ENCODE data around the gene GSTA5.
A peak's percentile ranks its signal among the peaks of the same experiment; 100 is the strongest.
"Not testable (repeated sequence)": the region's sequence is repeated elsewhere in the genome, so short reads cannot be mapped to it uniquely, and the experiment has no call there.

The GSTA5 gene

GRCh38 chr6:52840763-52841585 is at the start of gene GSTA5:
Gene GSTA5, minus strand, starts transcription at chr6:52840813.
- no peak for DNase-seq (ENCODE audit: low read depth, low spot score)

GRCh38 chr6:52890018-52890417 is 49.4 kb upstream of the GSTA5 start:
- DNase-seq (ENCODE audit: low read depth, low spot score) = no peak

GRCh38 chr6:52887910-52888524 is 47.4 kb upstream of the GSTA5 start:
- no peak for DNase-seq (ENCODE audit: low read depth, low spot score)

GRCh38 chr6:52881996-52882841 is 41.6 kb upstream of the GSTA5 start:
- DNase-seq (ENCODE audit: low read depth, low spot score) = peak; percentile 32

GRCh38 chr6:52881662-52881995 is 41.0 kb upstream of the GSTA5 start:
- no peak for DNase-seq (ENCODE audit: low read depth, low spot score)

- DNase-seq (ENCODE audit: low read depth, low spot score) = no peak
Measured at GRCh38 chr6:52877786-52878185, 37.2 kb upstream of the GSTA5 start.

GRCh38 chr6:52877168-52877567 is 36.6 kb upstream of the GSTA5 start:
- DNase-seq (ENCODE audit: low read depth, low spot score) = no peak

GRCh38 chr6:52876056-52876787 is 35.6 kb upstream of the GSTA5 start:
- no peak for DNase-seq (ENCODE audit: low read depth, low spot score)

- no peak for DNase-seq (ENCODE audit: low read depth, low spot score)
Measured at GRCh38 chr6:52872031-52872430, 31.4 kb upstream of the GSTA5 start.

GRCh38 chr6:52871621-52872020 is 31.0 kb upstream of the GSTA5 start:
- no peak for DNase-seq (ENCODE audit: low read depth, low spot score)

GRCh38 chr6:52870335-52871091 is 29.9 kb upstream of the GSTA5 start:
- DNase-seq (ENCODE audit: low read depth, low spot score) = not testable (repeated sequence)

GRCh38 chr6:52868899-52869298 is 28.3 kb upstream of the GSTA5 start:
- not testable (repeated sequence) for DNase-seq (ENCODE audit: low read depth, low spot score)

GRCh38 chr6:52868240-52868639 is 27.6 kb upstream of the GSTA5 start:
- DNase-seq (ENCODE audit: low read depth, low spot score) = no peak

GRCh38 chr6:52861151-52861550 is 20.5 kb upstream of the GSTA5 start:
- not testable (repeated sequence) for DNase-seq (ENCODE audit: low read depth, low spot score)

GRCh38 chr6:52858416-52858815 is 17.8 kb upstream of the GSTA5 start:
- no peak for DNase-seq (ENCODE audit: low read depth, low spot score)

- DNase-seq (ENCODE audit: low read depth, low spot score) = not testable (repeated sequence)
Measured at GRCh38 chr6:52856137-52856536, 15.5 kb upstream of the GSTA5 start.

- DNase-seq (ENCODE audit: low read depth, low spot score) = no peak
Measured at GRCh38 chr6:52849137-52849536, 8.5 kb upstream of the GSTA5 start.

- no peak for DNase-seq (ENCODE audit: low read depth, low spot score)
Measured at GRCh38 chr6:52846002-52846401, 5.4 kb upstream of the GSTA5 start.

GRCh38 chr6:52843605-52844004 is 3.0 kb upstream of the GSTA5 start:
- DNase-seq (ENCODE audit: low read depth, low spot score) = no peak

GRCh38 chr6:52839124-52840055 is 1.2 kb downstream of the GSTA5 start:
- DNase-seq (ENCODE audit: low read depth, low spot score) = no peak

Data from activated naive CD8-positive, alpha-beta T cell treated with anti-CD3 and anti-CD28 coated beads, Interleukin-2, amount 50 U/mL, for 16 hours (primary cell).